CD14-positive monocyte (primary cell): ENCODE data around the gene TUBGCP5. TPM values are rescaled to one million over a fixed set of nuclear protein-coding genes. Genes with fewer than 3 reads are reported as not detected.

Source experiments
- DNase-seq, 3 donors: peaks; one replicate each; pipeline ENCODE4 v3.0.0-alpha.2; 2011 to 2022
- H2AFZ ChIP-seq: 2 replicates; pipeline ENCODE4 v1.6.0; 2012; ENCODE audit warnings: mild to moderate bottlenecking, low read depth, low read length, inconsistent platforms; ENCODE audit not compliant: insufficient read depth, poor library complexity, severe bottlenecking
- H3K27ac ChIP-seq, 2 donors: 1 replicate in 1 of 2; 2 replicates in 1 of 2; pipeline ENCODE4 v1.5.1; 2012 to 2013; ENCODE audit warnings: low read length in 2 of 2, control low read depth in 1 of 2, inconsistent platforms in 1 of 2, low read depth in 1 of 2, mild to moderate bottlenecking in 1 of 2
- H3K27me3 ChIP-seq, 2 donors: one replicate each; pipeline versions ENCODE4 v1.6.0 to v1.6.1; 2011 to 2013; ENCODE audit warnings: low read length in 2 of 2; ENCODE audit not compliant: control insufficient read depth in 2 of 2, insufficient read depth in 2 of 2
- H3K36me3 ChIP-seq, 2 donors: replicated peaks in 1 of 2; 1 replicate in 1 of 2; 2 replicates in 1 of 2; pipeline versions ENCODE4 v1.5.1 to v1.6.1; 2012 to 2013; ENCODE audit warnings: low read length in 2 of 2, control low read depth in 1 of 2, inconsistent platforms in 1 of 2, mild to moderate bottlenecking in 1 of 2; ENCODE audit not compliant: insufficient read depth in 2 of 2, control insufficient read depth in 1 of 2
- H3K4me1 ChIP-seq, 2 donors: 1 replicate in 1 of 2; 2 replicates in 1 of 2; pipeline versions ENCODE4 v1.5.1 to v1.6.1; 2012 to 2013; ENCODE audit warnings: low read length in 2 of 2, control low read depth in 1 of 2, inconsistent platforms in 1 of 2, mild to moderate bottlenecking in 1 of 2, moderate library complexity in 1 of 2; ENCODE audit not compliant: insufficient read depth in 2 of 2, control insufficient read depth in 1 of 2
- H3K4me2 ChIP-seq: replicated peaks from 2 replicates; pipeline ENCODE3; 2012; ENCODE audit warnings: low read length, moderate library complexity, mild to moderate bottlenecking; ENCODE audit not compliant: poor library complexity, severe bottlenecking; ENCODE audit errors: extremely low read depth
- H3K4me3 ChIP-seq, 3 experiments: fragments of 200-600 bp in 1 of 3; sonication (generic) in 1 of 3; replicated peaks in 1 of 3; 1 replicate in 2 of 3; 2 replicates in 1 of 3; pipeline ENCODE4 v1.5.1; 2011 to 2013; ENCODE audit warnings: low read length in 3 of 3, mild to moderate bottlenecking in 3 of 3, control low read depth in 2 of 3, low read depth in 2 of 3, inconsistent platforms in 1 of 3, moderate library complexity in 1 of 3
- H3K79me2 ChIP-seq: 2 replicates; pipeline ENCODE4 v1.6.0; 2012; ENCODE audit warnings: mild to moderate bottlenecking, control low read depth, inconsistent platforms, low read length, moderate library complexity; ENCODE audit not compliant: insufficient read depth
- H3K9ac ChIP-seq: 2 replicates; pipeline ENCODE4 v1.6.0; 2017; ENCODE audit warnings: low read length, mild to moderate bottlenecking; ENCODE audit not compliant: insufficient read depth, poor library complexity, severe bottlenecking
- H3K9me3 ChIP-seq, 2 donors: replicated peaks in 1 of 2; 1 replicate in 1 of 2; 2 replicates in 1 of 2; pipeline versions ENCODE4 v1.5.1 to v1.6.1; 2012 to 2013; ENCODE audit warnings: low read length in 2 of 2, control low read depth in 1 of 2; ENCODE audit not compliant: control insufficient read depth in 1 of 2, insufficient read depth in 1 of 2
- H4K20me1 ChIP-seq: 2 replicates; pipeline ENCODE4 v1.6.0; 2012; ENCODE audit warnings: mild to moderate bottlenecking, low read length, control low read depth, moderate library complexity; ENCODE audit not compliant: insufficient read depth
- H3K27ac Mint-ChIP-seq, 7 donors: one replicate each; pipeline ENCODE4 v1.8.0; 2020; ENCODE audit warnings: mild to moderate bottlenecking in 7 of 7, mixed read lengths in 7 of 7, moderate library complexity in 6 of 7, inconsistent platforms in 2 of 7
- H3K27me3 Mint-ChIP-seq, 3 donors: one replicate each; pipeline ENCODE4 v1.8.0; 2021 to 2022; ENCODE audit warnings: low read depth in 3 of 3, mild to moderate bottlenecking in 3 of 3, mixed read lengths in 3 of 3, moderate library complexity in 3 of 3, inconsistent platforms in 1 of 3
- H3K36me3 Mint-ChIP-seq, 2 donors: one replicate each; pipeline ENCODE4 v1.8.0; 2020; ENCODE audit warnings: mixed read lengths in 2 of 2, inconsistent platforms in 1 of 2, mild to moderate bottlenecking in 1 of 2
- H3K4me1 Mint-ChIP-seq: one replicate; pipeline ENCODE4 v1.8.0; 2020; ENCODE audit warnings: mild to moderate bottlenecking, mixed read lengths
- H3K4me3 Mint-ChIP-seq, 2 donors: one replicate each; pipeline ENCODE4 v1.8.0; 2020; ENCODE audit warnings: mild to moderate bottlenecking in 2 of 2, mixed read lengths in 2 of 2, moderate library complexity in 1 of 2
- H3K9me3 Mint-ChIP-seq, 7 donors: one replicate each; pipeline ENCODE4 v1.8.0; 2020 to 2022; ENCODE audit warnings: mixed read lengths in 7 of 7, mild to moderate bottlenecking in 6 of 7, moderate library complexity in 6 of 7, inconsistent platforms in 2 of 7
- WGBS: methylation state at CpG from one replicate; pipeline ENCODE4 v1.1.5; 2013; ENCODE audit warnings: missing lambda C conversion rate; ENCODE audit not compliant: insufficient coverage; 5-methylcytosine and 5-hydroxymethylcytosine counted together
- intact Hi-C, 2 donors: fragments of 100-400 bp; cut with micrococcal nuclease; formaldehyde crosslinking; loops; one replicate each; pipeline versions ENCODE4 v1.15.0 to v1.15.1; 2023
- polyA plus RNA-seq, 3 donors: library from polyadenylated mRNA; depleted of rRNA in 1 of 3; unstranded in 2 of 3; stranded (reverse) in 1 of 3; fragments of 300-500 nt in 2 of 3; fragments of >200 nt in 1 of 3; fragmentation: Illumina TruSeq in 2 of 3; gene quantifications; 1 replicate in 2 of 3; 2 replicates in 1 of 3; pipeline ENCODE4 v1.2.3, GENCODE V29; 2012 to 2021
- TF ChIP-seq, protein P1 (sequence below): fragments of 200-600 bp; IDR thresholded peaks from one replicate; pipeline ENCODE4 v1.8.0; 2022; ENCODE audit warnings: antibody characterized with exemption, mild to moderate bottlenecking

Gene TUBGCP5
- polyA plus RNA-seq, 3 donors: 1.4 to 5.8 (median 1.8) TPM

DNA sequence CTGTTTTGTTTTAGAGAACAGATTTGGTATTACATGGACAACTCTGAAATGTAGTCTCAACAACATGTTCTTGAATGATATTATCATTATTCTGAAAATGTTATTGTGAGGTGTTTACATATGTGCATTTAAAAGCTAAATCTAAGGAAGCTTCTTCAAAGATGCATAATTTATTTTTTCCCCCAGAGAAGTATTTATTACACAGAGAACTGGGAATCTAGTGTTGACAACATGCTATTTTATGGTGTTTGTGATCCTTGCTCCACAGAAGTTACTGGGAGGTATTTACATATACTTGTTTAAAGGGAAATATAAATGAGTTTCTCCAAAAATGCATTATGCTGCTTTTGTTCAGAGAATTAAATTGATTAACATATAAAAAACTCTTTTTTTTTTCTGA, 18.3 kb upstream of the TUBGCP5 start:
- Mint-ChIP-seq H3K4me1 (no peaks in the 10 kb centered on the region), H3K36me3 (no peaks in the 10 kb centered on the region), H3K9me3 (peaks cover 5 to 26% (median 15%) of the 10 kb centered on the region in 7 donors), H3K4me3 (no peak overlapping the region), H3K27ac (no peak overlapping the region), H3K27me3 (peaks cover 3 to 8% (median 8%) of the 10 kb centered on the region in 3 donors)
- no peak for DNase-seq
- Histone ChIP-seq H3K27me3 (no peaks in the 10 kb centered on the region), H3K4me3 (no peak overlapping the region), H3K9me3 (peaks cover 13 to 14% of the 10 kb centered on the region in 2 donors), H4K20me1 (no peaks in the 10 kb centered on the region), H3K36me3 (no peaks in the 10 kb centered on the region), H3K27ac (no peak overlapping the region), H2AFZ (no peak overlapping the region), H3K4me1 (no peaks in the 10 kb centered on the region), H3K4me2 (no peak overlapping the region), H3K79me2 (no peaks in the 10 kb centered on the region), H3K9ac (no peak overlapping the region)
- TF ChIP-seq, protein P1, sequence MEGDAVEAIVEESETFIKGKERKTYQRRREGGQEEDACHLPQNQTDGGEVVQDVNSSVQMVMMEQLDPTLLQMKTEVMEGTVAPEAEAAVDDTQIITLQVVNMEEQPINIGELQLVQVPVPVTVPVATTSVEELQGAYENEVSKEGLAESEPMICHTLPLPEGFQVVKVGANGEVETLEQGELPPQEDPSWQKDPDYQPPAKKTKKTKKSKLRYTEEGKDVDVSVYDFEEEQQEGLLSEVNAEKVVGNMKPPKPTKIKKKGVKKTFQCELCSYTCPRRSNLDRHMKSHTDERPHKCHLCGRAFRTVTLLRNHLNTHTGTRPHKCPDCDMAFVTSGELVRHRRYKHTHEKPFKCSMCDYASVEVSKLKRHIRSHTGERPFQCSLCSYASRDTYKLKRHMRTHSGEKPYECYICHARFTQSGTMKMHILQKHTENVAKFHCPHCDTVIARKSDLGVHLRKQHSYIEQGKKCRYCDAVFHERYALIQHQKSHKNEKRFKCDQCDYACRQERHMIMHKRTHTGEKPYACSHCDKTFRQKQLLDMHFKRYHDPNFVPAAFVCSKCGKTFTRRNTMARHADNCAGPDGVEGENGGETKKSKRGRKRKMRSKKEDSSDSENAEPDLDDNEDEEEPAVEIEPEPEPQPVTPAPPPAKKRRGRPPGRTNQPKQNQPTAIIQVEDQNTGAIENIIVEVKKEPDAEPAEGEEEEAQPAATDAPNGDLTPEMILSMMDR: no peak
- intact Hi-C loops: no loop called here

DNA sequence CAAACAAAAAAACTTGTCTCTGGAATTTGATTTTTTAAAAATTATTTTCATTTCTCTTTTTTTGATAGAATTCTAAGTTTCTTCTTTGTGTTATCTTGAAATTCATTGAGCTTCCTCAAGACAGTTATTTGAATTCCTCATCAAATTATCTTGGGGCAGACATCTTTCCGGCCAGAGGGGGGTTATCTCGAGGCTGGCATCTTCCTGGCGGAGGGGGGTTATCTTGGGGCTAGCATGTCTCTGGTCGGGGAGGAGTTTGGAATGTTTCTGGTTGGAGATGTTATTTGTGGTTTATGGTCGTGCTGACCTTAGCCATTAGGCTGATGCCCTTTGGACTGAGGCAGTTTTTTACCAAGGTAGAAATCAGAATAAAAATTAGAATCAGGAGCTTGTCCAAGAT, 15.9 kb upstream of the TUBGCP5 start:
- no peak overlapping the region for H3K27ac ChIP-seq
- Mint-ChIP-seq H3K4me1 (no peaks in the 10 kb centered on the region), H3K4me3 (no peak overlapping the region), H3K9me3 (peaks cover 0 to 7% (median 3%) of the 10 kb centered on the region in 7 donors), H3K27me3 (peaks cover 5 to 11% (median 10%) of the 10 kb centered on the region in 3 donors), H3K36me3 (no peaks in the 10 kb centered on the region), H3K27ac (no peak overlapping the region)
- no peaks in the 10 kb centered on the region for H3K27me3 ChIP-seq
- no peaks in the 10 kb centered on the region for H3K79me2 ChIP-seq
- intact Hi-C loops: no loop called here
- H4K20me1 ChIP-seq: no peaks in the 10 kb centered on the region
- TF ChIP-seq, protein P1: no peak
- WGBS: 91% methylated on average over 4 of the region's 5 CpGs
- no peaks in the 10 kb centered on the region for H3K9me3 ChIP-seq
- H3K9ac ChIP-seq: no peak overlapping the region
- no peak overlapping the region for H2AFZ ChIP-seq
- DNase-seq: no peak
- no peak overlapping the region for H3K4me2 ChIP-seq
- no peak overlapping the region for H3K4me3 ChIP-seq
- H3K4me1 ChIP-seq: no peaks in the 10 kb centered on the region
- no peaks in the 10 kb centered on the region for H3K36me3 ChIP-seq
